ENCODE measurements around the gene GLP2R. TPM values are rescaled to one million over a fixed set of nuclear protein-coding genes. Genes with fewer than 3 reads are reported as not detected.

Gene GLP2R
- total RNA-seq, 1 experiment from 2014 or later: not detected

- ChIA-PET POLR2A (no interaction called here), CTCF (interaction anchor here (1.0 to 2.6 kb wide), 8 partner anchors 10 to 140 kb away, joined by 3 to 11 read pairs (median 4); no protein-coding TSS in a partner anchor)
- Mint-ChIP-seq H3K4me1 (peaks cover 12% of the 10 kb centered on the region), H3K4me3 (no peak overlapping the region), H3K9me3 (no peaks in the 10 kb centered on the region), H3K27me3 (ENCODE audit: low read depth) (no peaks in the 10 kb centered on the region; the same call in 1 of the 2 replicates), H3K36me3 (no peaks in the 10 kb centered on the region), H3K27ac (no peak overlapping the region)
- DNase-seq (ENCODE audit: low spot score) (no peak), ATAC-seq (peak; percentile 60)
- no peak for TF ChIP-seq SMAD3 (CRISPR knock-in tag; IDR thresholded peaks at IDR 0.05; ENCODE audit: borderline replicate concordance)
- TF ChIP-seq, protein P1, sequence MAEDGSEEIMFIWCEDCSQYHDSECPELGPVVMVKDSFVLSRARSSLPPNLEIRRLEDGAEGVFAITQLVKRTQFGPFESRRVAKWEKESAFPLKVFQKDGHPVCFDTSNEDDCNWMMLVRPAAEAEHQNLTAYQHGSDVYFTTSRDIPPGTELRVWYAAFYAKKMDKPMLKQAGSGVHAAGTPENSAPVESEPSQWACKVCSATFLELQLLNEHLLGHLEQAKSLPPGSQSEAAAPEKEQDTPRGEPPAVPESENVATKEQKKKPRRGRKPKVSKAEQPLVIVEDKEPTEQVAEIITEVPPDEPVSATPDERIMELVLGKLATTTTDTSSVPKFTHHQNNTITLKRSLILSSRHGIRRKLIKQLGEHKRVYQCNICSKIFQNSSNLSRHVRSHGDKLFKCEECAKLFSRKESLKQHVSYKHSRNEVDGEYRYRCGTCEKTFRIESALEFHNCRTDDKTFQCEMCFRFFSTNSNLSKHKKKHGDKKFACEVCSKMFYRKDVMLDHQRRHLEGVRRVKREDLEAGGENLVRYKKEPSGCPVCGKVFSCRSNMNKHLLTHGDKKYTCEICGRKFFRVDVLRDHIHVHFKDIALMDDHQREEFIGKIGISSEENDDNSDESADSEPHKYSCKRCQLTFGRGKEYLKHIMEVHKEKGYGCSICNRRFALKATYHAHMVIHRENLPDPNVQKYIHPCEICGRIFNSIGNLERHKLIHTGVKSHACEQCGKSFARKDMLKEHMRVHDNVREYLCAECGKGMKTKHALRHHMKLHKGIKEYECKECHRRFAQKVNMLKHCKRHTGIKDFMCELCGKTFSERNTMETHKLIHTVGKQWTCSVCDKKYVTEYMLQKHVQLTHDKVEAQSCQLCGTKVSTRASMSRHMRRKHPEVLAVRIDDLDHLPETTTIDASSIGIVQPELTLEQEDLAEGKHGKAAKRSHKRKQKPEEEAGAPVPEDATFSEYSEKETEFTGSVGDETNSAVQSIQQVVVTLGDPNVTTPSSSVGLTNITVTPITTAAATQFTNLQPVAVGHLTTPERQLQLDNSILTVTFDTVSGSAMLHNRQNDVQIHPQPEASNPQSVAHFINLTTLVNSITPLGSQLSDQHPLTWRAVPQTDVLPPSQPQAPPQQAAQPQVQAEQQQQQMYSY (CRISPR knock-in tag; IDR thresholded peaks at IDR 0.05): peak; percentile 88
These were observed 82.3 kb downstream of the GLP2R start for GRCh38 chr17:9907883-9908648.

GRCh38 chr17:9908649-9909042 is 82.9 kb downstream of the GLP2R start:
- TF ChIP-seq USF2 (CRISPR knock-in tag; IDR thresholded peaks at IDR 0.05): no peak
- no peak for TF ChIP-seq EMX1 (CRISPR knock-in tag; IDR thresholded peaks at IDR 0.05)
- TF ChIP-seq RORB (CRISPR knock-in tag; IDR thresholded peaks at IDR 0.05): no peak
- no peak for TF ChIP-seq ZNF671 (CRISPR knock-in tag; IDR thresholded peaks at IDR 0.05)
- TF ChIP-seq JUN (CRISPR knock-in tag; IDR thresholded peaks at IDR 0.05): no peak
- no peak for TF ChIP-seq OVOL2 (CRISPR knock-in tag; IDR thresholded peaks at IDR 0.05; ENCODE audit: borderline replicate concordance)
- DNase-seq (ENCODE audit: low spot score): no peak
- CTCF ChIA-PET: interaction anchor here (1.0 to 2.6 kb wide), 9 partner anchors 10 to 318 kb away, joined by 3 to 11 read pairs (median 4); no protein-coding TSS in a partner anchor
- Mint-ChIP-seq H3K27ac (no peak overlapping the region), H3K36me3 (no peaks in the 10 kb centered on the region), H3K4me1 (peaks cover 12% of the 10 kb centered on the region), H3K9me3 (no peaks in the 10 kb centered on the region), H3K27me3 (ENCODE audit: low read depth) (no peaks in the 10 kb centered on the region; the same call in 1 of the 2 replicates), H3K4me3 (no peak overlapping the region)
- no peak for ATAC-seq
- POLR2A ChIA-PET: no interaction called here

GRCh38 chr17:9911089-9911488 is 85.4 kb downstream of the GLP2R start:
- Mint-ChIP-seq H3K36me3 (no peaks in the 10 kb centered on the region), H3K9me3 (no peaks in the 10 kb centered on the region), H3K4me3 (no peak overlapping the region), H3K4me1 (peaks cover 12% of the 10 kb centered on the region), H3K27me3 (ENCODE audit: low read depth) (no peaks in the 10 kb centered on the region; the same call in 1 of the 2 replicates), H3K27ac (no peak overlapping the region)
- ChIA-PET POLR2A (no interaction called here), CTCF (interaction anchor here (1.0 kb wide), 1 partner anchor 14 kb away, joined by 3 read pairs; no protein-coding TSS in a partner anchor)
- DNase-seq (ENCODE audit: low spot score) (no peak), ATAC-seq (no peak)
- TF ChIP-seq FOXK1 (CRISPR knock-in tag; IDR thresholded peaks at IDR 0.05) (no peak), CREB1 (CRISPR knock-in tag; IDR thresholded peaks at IDR 0.05) (no peak), MLX (CRISPR knock-in tag; IDR thresholded peaks at IDR 0.05) (no peak), ZNF416 (CRISPR knock-in tag; IDR thresholded peaks at IDR 0.05) (no peak), USF1 (CRISPR knock-in tag; IDR thresholded peaks at IDR 0.05) (no peak), ETV6 (CRISPR knock-in tag; IDR thresholded peaks at IDR 0.05) (no peak), SOX15 (CRISPR knock-in tag; IDR thresholded peaks at IDR 0.05) (no peak), HMGA2 (CRISPR knock-in tag; IDR thresholded peaks at IDR 0.05) (no peak), ZBTB43 (CRISPR knock-in tag; IDR thresholded peaks at IDR 0.05) (no peak)
- TF ChIP-seq, protein P2, sequence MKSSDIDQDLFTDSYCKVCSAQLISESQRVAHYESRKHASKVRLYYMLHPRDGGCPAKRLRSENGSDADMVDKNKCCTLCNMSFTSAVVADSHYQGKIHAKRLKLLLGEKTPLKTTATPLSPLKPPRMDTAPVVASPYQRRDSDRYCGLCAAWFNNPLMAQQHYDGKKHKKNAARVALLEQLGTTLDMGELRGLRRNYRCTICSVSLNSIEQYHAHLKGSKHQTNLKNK (CRISPR knock-in tag; IDR thresholded peaks at IDR 0.05): no peak
- TF ChIP-seq, protein P3, sequence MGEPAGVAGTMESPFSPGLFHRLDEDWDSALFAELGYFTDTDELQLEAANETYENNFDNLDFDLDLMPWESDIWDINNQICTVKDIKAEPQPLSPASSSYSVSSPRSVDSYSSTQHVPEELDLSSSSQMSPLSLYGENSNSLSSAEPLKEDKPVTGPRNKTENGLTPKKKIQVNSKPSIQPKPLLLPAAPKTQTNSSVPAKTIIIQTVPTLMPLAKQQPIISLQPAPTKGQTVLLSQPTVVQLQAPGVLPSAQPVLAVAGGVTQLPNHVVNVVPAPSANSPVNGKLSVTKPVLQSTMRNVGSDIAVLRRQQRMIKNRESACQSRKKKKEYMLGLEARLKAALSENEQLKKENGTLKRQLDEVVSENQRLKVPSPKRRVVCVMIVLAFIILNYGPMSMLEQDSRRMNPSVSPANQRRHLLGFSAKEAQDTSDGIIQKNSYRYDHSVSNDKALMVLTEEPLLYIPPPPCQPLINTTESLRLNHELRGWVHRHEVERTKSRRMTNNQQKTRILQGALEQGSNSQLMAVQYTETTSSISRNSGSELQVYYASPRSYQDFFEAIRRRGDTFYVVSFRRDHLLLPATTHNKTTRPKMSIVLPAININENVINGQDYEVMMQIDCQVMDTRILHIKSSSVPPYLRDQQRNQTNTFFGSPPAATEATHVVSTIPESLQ (CRISPR knock-in tag; IDR thresholded peaks at IDR 0.05): no peak
- TF ChIP-seq, protein P4, sequence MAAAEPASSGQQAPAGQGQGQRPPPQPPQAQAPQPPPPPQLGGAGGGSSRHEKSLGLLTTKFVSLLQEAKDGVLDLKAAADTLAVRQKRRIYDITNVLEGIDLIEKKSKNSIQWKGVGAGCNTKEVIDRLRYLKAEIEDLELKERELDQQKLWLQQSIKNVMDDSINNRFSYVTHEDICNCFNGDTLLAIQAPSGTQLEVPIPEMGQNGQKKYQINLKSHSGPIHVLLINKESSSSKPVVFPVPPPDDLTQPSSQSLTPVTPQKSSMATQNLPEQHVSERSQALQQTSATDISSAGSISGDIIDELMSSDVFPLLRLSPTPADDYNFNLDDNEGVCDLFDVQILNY (CRISPR knock-in tag; IDR thresholded peaks at IDR 0.05): no peak
- TF ChIP-seq, protein P5, sequence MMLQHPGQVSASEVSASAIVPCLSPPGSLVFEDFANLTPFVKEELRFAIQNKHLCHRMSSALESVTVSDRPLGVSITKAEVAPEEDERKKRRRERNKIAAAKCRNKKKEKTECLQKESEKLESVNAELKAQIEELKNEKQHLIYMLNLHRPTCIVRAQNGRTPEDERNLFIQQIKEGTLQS (CRISPR knock-in tag; conservative IDR thresholded peaks at IDR 0.05): no peak
